Adipose tissue (tissue), 3 donors: ENCODE data around the gene ID4. TPM values are rescaled to one million over a fixed set of nuclear protein-coding genes. Genes with fewer than 3 reads are reported as not detected.

Experiments used
- H3K27ac ChIP-seq: one replicate; pipeline ENCODE4 v1.5.1; 2013; ENCODE audit warnings: low read depth, low read length
- whole genome bisulfite sequencing, 3 donors: extraction: QIAGEN DNeasy Blood & Tissue Kit; methylation state at CpG; one replicate each; pipeline ENCODE4 v1.1.7; 2013; 5-methylcytosine and 5-hydroxymethylcytosine counted together
- polyA plus RNA-seq, 3 donors: library from polyadenylated mRNA; stranded (reverse); fragments of 200-250 nt; gene quantifications; one replicate each; pipeline ENCODE4 v1.2.3, GENCODE V29; 2013
- donor health status: healthy with polysubstance abuse.
- donor health status: Bipolar disorder and iron deficiency.
- donor health status: healthy.

The ID4 gene, protein sequence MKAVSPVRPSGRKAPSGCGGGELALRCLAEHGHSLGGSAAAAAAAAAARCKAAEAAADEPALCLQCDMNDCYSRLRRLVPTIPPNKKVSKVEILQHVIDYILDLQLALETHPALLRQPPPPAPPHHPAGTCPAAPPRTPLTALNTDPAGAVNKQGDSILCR
- 10 to 100 TPM; 19.2 to 86.0 (median 34.0) TPM for polyA plus RNA-seq

- 1 to 6% (median 3%) methylated on average over 68 to 71 of the region's 71 CpGs for WGBS, 3 donors
- H3K27ac ChIP-seq = no peak within 1 kb of the TSS
Measured at GRCh38 chr6:19836799-19837510, at the start of gene ID4. Gene ID4, plus strand, starts transcription at chr6:19837370. Its CDS starts 385 bp downstream, at chr6:19837755.

DNA sequence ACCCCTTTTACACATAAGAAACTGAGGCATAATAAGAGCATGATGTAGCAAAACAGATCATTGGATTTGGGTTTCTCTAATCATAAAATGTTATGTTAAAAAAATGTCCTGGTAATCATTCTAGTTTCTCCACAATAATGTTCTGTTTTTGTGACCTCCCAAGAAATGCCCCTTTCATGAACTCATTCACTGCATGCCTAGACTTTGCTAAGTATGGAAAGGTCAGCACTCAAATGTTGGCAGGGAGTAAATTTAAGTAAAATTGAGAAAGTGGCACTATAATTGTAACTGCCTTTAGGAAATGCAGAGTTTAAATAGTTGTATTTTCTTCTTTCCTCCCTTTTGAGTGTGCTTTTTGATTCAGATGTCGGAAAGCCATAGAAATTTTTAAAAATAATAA, 48.5 kb upstream of the ID4 start:
- WGBS, 3 donors = 86 to 92% (median 88%) methylated on average over 1 of the region's 1 CpG
- H3K27ac ChIP-seq = no peak overlapping the region

DNA sequence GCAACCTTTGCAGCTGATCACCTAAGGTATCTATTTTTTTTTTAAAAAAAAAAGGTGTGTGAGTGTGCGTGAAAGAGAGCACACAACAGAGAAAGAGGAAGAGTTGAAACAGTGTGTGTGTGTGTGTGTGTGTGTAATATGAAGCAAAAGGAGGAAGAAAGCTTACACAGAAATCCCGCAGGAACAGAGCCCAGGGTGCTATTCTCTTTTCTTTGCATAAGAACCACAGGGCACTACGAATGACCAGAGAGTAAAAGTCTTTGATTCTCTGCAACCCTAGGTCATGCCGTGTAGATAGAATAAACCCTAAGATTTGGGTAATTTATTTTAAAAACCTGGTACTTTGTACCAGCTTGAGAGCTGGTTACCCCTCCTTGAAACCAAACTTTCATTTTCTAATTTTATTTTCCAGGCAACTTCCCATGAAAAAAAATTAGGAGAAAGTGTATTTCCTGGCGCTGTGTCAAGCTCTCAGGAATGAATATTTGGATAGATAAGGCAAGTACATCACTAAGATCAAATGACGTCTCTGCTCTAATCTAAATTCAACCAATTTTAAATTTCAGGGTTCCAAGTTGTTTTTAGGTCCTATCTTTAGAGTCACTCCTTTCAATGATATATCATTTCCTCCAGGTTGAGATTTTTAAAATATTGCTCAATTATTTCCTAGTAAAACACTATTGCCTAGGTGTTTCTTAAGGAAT, 47.9 kb upstream of the ID4 start:
- 22 to 52% (median 43%) methylated on average over 6 of the region's 6 CpGs for WGBS, 3 donors
- no peak overlapping the region for H3K27ac ChIP-seq

- H3K27ac ChIP-seq = no peak overlapping the region
- 57 to 84% (median 73%) methylated on average over 2 of the region's 2 CpGs for WGBS, 3 donors
Measured at GRCh38 chr6:19791267-19791666, 45.9 kb upstream of the ID4 start.

- H3K27ac ChIP-seq = no peak overlapping the region
Measured at GRCh38 chr6:19795211-19795610, 42.0 kb upstream of the ID4 start.

DNA sequence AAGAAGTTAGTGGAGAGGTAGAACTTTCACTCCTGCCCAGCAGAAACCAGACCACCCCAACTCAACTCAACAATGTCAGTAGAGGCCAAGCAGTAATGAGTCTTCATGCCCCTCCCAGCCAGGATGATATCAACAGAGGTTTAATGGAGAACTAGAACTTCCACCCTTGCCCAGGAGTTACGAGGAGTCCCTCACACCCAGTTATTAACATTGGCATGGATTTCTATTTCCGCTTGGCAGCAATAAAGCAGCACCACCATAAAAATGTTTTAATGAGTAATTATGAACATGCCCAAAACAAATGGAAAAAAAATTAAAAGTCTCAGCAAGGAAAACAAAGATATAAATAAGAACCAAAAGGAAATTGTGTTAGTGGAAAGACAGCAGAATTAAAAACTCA, 40.7 kb upstream of the ID4 start:
- no peak overlapping the region for H3K27ac ChIP-seq
- 49 to 75% (median 69%) methylated on average over 2 of the region's 2 CpGs for WGBS, 3 donors

- H3K27ac ChIP-seq = no peak overlapping the region
- 78 to 87% (median 83%) methylated on average over 1 of the region's 1 CpG for WGBS, 3 donors
Measured at GRCh38 chr6:19798362-19798761, 38.8 kb upstream of the ID4 start.

- H3K27ac ChIP-seq = no peak overlapping the region
- WGBS, 3 donors = 41 to 79% (median 77%) methylated on average over 6 of the region's 6 CpGs
Measured at GRCh38 chr6:19802656-19803055, 34.5 kb upstream of the ID4 start.

- WGBS, 3 donors = 25 to 39% (median 34%) methylated on average over 9 of the region's 9 CpGs
Measured at GRCh38 chr6:19803331-19804204, 33.6 kb upstream of the ID4 start.

GRCh38 chr6:19804205-19805128, 32.7 kb upstream of the ID4 start:
- 0 to 1% (median 1%) methylated on average over 48 to 77 of the region's 77 CpGs for WGBS, 3 donors
- H3K27ac ChIP-seq = peak overlapping the region; percentile 85

More at GRCh38 chr6:19803331-19804204, 33.6 kb upstream of the ID4 start:
- H3K27ac ChIP-seq = no peak overlapping the region

DNA sequence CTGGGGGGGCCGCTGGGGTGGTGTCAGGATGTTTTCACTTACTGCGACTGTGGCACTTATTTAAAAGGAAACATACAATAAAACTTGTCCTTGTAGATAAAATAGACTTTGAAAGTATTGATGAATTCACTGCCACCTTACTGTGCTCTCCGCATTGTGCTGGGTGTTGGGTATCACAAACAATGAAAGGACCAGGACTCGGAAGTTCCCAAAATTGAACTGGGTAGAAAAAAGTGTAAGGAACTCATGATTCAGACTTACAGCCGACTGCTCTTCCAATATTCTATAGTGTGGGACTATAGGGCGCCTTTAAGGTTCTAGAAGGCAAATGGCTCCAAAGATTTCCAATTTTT, 32.1 kb upstream of the ID4 start:
- H3K27ac ChIP-seq = peak overlapping the region; percentile 85
- WGBS, 3 donors = 27 to 34% (median 28%) methylated on average over 6 of the region's 6 CpGs

GRCh38 chr6:19806971-19807396, 30.2 kb upstream of the ID4 start:
- WGBS, 3 donors = 96 to 98% (median 97%) methylated on average over 18 to 21 of the region's 21 CpGs
- no peak overlapping the region for H3K27ac ChIP-seq

DNA sequence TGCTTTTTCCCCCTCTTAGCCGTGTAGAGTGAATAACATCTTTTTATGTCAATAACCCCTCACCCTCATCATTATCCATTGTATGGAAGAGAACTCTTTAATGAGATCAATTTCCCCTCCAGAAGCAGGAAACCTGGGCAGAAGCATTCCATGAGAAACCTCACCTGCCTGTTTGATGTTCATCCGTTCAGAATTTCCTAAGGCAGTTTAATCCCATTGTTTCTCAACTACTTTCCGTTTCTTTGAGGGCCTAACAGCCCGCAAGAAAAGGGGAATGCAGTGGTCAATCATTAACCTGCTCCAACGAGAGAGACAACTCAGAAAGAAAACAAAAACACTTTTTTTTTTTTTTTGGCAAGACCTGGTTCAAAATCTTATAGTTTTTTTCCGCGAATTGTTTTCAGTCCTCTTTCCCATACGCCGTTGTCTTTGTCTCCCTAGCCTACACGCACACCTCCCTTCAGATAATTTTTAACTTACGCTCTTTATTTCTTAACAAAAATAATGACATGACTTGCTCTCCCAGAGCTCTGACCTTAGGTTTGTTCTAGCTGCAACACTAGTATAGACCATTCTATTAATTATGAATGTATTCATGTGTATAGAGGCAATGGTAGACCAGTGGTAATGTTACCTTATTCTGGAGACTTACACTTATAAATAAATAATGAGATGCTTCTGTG, 25.6 kb upstream of the ID4 start:
- no peak overlapping the region for H3K27ac ChIP-seq
- 43 to 75% (median 72%) methylated on average over 11 of the region's 11 CpGs for WGBS, 3 donors

GRCh38 chr6:19812512-19813119, 24.6 kb upstream of the ID4 start:
- no peak overlapping the region for H3K27ac ChIP-seq
- WGBS, 3 donors = 54 to 66% (median 57%) methylated on average over 6 of the region's 6 CpGs

GRCh38 chr6:19818805-19819204, 18.4 kb upstream of the ID4 start:
- 63 to 74% (median 72%) methylated on average over 2 of the region's 2 CpGs for whole genome bisulfite sequencing, 3 donors
- no peak overlapping the region for H3K27ac ChIP-seq

DNA sequence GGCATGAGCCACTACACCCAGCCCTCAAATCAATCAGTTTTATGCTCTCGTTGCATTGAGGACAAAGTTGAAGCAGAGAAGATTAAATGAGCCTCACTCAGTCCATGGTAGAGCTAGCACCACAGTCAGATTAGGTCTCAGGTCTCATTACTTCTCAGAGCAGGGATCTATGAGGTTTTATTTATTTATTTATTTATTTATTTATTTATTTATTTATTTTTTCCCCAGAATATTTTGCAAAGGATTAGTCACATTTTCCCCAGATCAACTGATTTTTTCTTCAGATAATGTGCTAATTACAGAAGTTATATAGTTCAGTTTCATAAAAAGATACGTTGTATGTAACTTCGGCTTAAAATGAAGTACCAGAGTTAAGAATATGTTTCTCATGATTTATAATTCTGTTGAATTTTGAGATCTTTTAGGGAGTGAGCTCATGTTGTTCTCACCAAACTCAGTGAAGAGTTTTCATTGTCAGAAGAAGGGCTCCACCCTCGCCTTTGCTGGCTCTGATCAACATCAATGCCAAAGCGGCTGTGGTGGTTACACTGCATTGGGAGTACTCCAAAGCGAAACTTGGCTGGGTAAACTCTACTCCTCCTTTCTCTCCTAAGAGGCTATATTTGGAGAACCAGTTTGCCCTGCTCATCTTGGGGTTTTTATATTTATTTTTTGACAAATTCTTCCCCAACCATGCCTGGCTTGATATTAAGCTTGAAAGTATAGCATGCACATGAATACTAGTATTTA, 12.9 kb upstream of the ID4 start:
- no peak overlapping the region for H3K27ac ChIP-seq
- WGBS, 3 donors = 60 to 81% (median 69%) methylated on average over 6 of the region's 6 CpGs
